BLaER1 (cell line): ENCODE measurements around the gene GOLGA6L6.
"Not testable (repeated sequence)": the region's sequence is repeated elsewhere in the genome, so short reads cannot be mapped to it uniquely, and the experiment has no call there.

Experiments used
- H3K27ac ChIP-seq: shearing (Covaris generic); formaldehyde crosslinking; 2 replicates; pipeline ENCODE4 v1.8.1; 2022
- H3K27me3 ChIP-seq: shearing (Covaris generic); formaldehyde crosslinking; 2 replicates; pipeline ENCODE4 v1.8.1; 2022
- H3K36me3 ChIP-seq: shearing (Covaris generic); formaldehyde crosslinking; 2 replicates; pipeline ENCODE4 v1.8.1; 2022
- H3K4me1 ChIP-seq: shearing (Covaris generic); formaldehyde crosslinking; 2 replicates; pipeline ENCODE4 v1.8.1; 2022
- H3K4me2 ChIP-seq: shearing (Covaris generic); formaldehyde crosslinking; 2 replicates; pipeline ENCODE4 v1.8.1; 2022
- H3K4me3 ChIP-seq: shearing (Covaris generic); formaldehyde crosslinking; 2 replicates; pipeline ENCODE4 v1.8.1; 2022
- H3K9ac ChIP-seq: shearing (Covaris generic); formaldehyde crosslinking; 2 replicates; pipeline ENCODE4 v1.8.1; 2022
- H3K9me3 ChIP-seq: shearing (Covaris generic); formaldehyde crosslinking; 2 replicates; pipeline ENCODE4 v1.8.1; 2022
- H4K20me1 ChIP-seq: shearing (Covaris generic); formaldehyde crosslinking; 2 replicates; pipeline ENCODE4 v1.8.1; 2022

GOLGA6L6 gene

GRCh38 chr15:20541700-20542099 is at the start of gene GOLGA6L6:
TSS of gene GOLGA6L6 (minus strand) at chr15:20541800. CDS start at chr15:20541709, 91 bp downstream.
- H3K27me3 ChIP-seq, H3K4me1 ChIP-seq: not testable (repeated sequence)

GRCh38 chr15:20590069-20590468 is 48.5 kb upstream of the GOLGA6L6 start:
- not testable (repeated sequence) for H3K27me3 ChIP-seq, H3K4me1 ChIP-seq, H3K36me3 ChIP-seq, H3K9ac ChIP-seq, H3K9me3 ChIP-seq, H3K4me3 ChIP-seq, H4K20me1 ChIP-seq, H3K27ac ChIP-seq, H3K4me2 ChIP-seq

More at GRCh38 chr15:20541700-20542099, at the start of gene GOLGA6L6:
- H3K36me3 ChIP-seq, H3K9ac ChIP-seq, H3K27ac ChIP-seq, H3K9me3 ChIP-seq, H3K4me2 ChIP-seq, H3K4me3 ChIP-seq, H4K20me1 ChIP-seq: not testable (repeated sequence)

- H3K27me3 ChIP-seq, H3K27ac ChIP-seq, H3K9me3 ChIP-seq, H3K36me3 ChIP-seq, H3K9ac ChIP-seq, H3K4me3 ChIP-seq, H4K20me1 ChIP-seq, H3K4me1 ChIP-seq, H3K4me2 ChIP-seq: not testable (repeated sequence)
These were observed 45.2 kb upstream of the GOLGA6L6 start for GRCh38 chr15:20586821-20587220.

- not testable (repeated sequence) for H3K4me1 ChIP-seq, H3K27me3 ChIP-seq, H3K4me3 ChIP-seq, H3K36me3 ChIP-seq, H3K27ac ChIP-seq, H3K9me3 ChIP-seq, H3K4me2 ChIP-seq, H3K9ac ChIP-seq, H4K20me1 ChIP-seq
These were observed 41.1 kb upstream of the GOLGA6L6 start for GRCh38 chr15:20582726-20583115.

GRCh38 chr15:20582109-20582725 is 40.6 kb upstream of the GOLGA6L6 start:
- not testable (repeated sequence) for H3K36me3 ChIP-seq, H4K20me1 ChIP-seq, H3K9ac ChIP-seq, H3K4me2 ChIP-seq, H3K27ac ChIP-seq, H3K27me3 ChIP-seq, H3K9me3 ChIP-seq, H3K4me1 ChIP-seq, H3K4me3 ChIP-seq

- H3K4me1 ChIP-seq, H3K36me3 ChIP-seq, H3K4me2 ChIP-seq, H3K9me3 ChIP-seq, H4K20me1 ChIP-seq, H3K27ac ChIP-seq, H3K4me3 ChIP-seq, H3K9ac ChIP-seq, H3K27me3 ChIP-seq: not testable (repeated sequence)
These were observed 39.9 kb upstream of the GOLGA6L6 start for GRCh38 chr15:20581261-20582108.

GRCh38 chr15:20579662-20580061 is 38.1 kb upstream of the GOLGA6L6 start:
- H3K4me1 ChIP-seq, H3K4me2 ChIP-seq, H3K9me3 ChIP-seq, H3K9ac ChIP-seq, H4K20me1 ChIP-seq, H3K27me3 ChIP-seq, H3K4me3 ChIP-seq, H3K27ac ChIP-seq, H3K36me3 ChIP-seq: not testable (repeated sequence)

GRCh38 chr15:20551289-20551688 is 9.7 kb upstream of the GOLGA6L6 start:
- not testable (repeated sequence) for H3K4me2 ChIP-seq, H3K4me3 ChIP-seq, H3K27ac ChIP-seq, H3K9ac ChIP-seq, H3K36me3 ChIP-seq, H3K4me1 ChIP-seq, H3K9me3 ChIP-seq, H4K20me1 ChIP-seq, H3K27me3 ChIP-seq

GRCh38 chr15:20505926-20506658 is 35.5 kb downstream of the GOLGA6L6 start:
- not testable (repeated sequence) for H3K9ac ChIP-seq, H4K20me1 ChIP-seq, H3K4me1 ChIP-seq, H3K4me2 ChIP-seq, H3K36me3 ChIP-seq, H3K9me3 ChIP-seq, H3K27ac ChIP-seq, H3K4me3 ChIP-seq, H3K27me3 ChIP-seq

- H3K4me2 ChIP-seq, H3K27me3 ChIP-seq, H3K9ac ChIP-seq, H3K4me1 ChIP-seq, H3K27ac ChIP-seq, H3K9me3 ChIP-seq, H3K36me3 ChIP-seq, H4K20me1 ChIP-seq, H3K4me3 ChIP-seq: not testable (repeated sequence)
These were observed 38.8 kb downstream of the GOLGA6L6 start for GRCh38 chr15:20502839-20503238.

GRCh38 chr15:20501512-20502222 is 39.9 kb downstream of the GOLGA6L6 start:
- H3K9ac ChIP-seq, H3K9me3 ChIP-seq: not testable (repeated sequence)

GRCh38 chr15:20497781-20498180 is 43.8 kb downstream of the GOLGA6L6 start:
- not testable (repeated sequence) for H3K4me2 ChIP-seq, H3K27me3 ChIP-seq, H4K20me1 ChIP-seq, H3K9me3 ChIP-seq, H3K36me3 ChIP-seq, H3K27ac ChIP-seq, H3K4me1 ChIP-seq, H3K9ac ChIP-seq, H3K4me3 ChIP-seq

More at GRCh38 chr15:20501512-20502222, 39.9 kb downstream of the GOLGA6L6 start:
- not testable (repeated sequence) for H3K4me2 ChIP-seq, H3K36me3 ChIP-seq, H3K4me3 ChIP-seq, H4K20me1 ChIP-seq, H3K27me3 ChIP-seq, H3K4me1 ChIP-seq, H3K27ac ChIP-seq

GRCh38 chr15:20493035-20493434 is 48.6 kb downstream of the GOLGA6L6 start:
- H3K27ac ChIP-seq, H3K9ac ChIP-seq, H3K4me3 ChIP-seq, H3K4me2 ChIP-seq, H3K9me3 ChIP-seq, H3K27me3 ChIP-seq, H3K4me1 ChIP-seq, H3K36me3 ChIP-seq, H4K20me1 ChIP-seq: not testable (repeated sequence)

GRCh38 chr15:20492598-20492997 is 49.0 kb downstream of the GOLGA6L6 start:
- H3K36me3 ChIP-seq, H3K9me3 ChIP-seq, H3K9ac ChIP-seq, H3K27me3 ChIP-seq, H3K4me3 ChIP-seq, H3K4me1 ChIP-seq, H4K20me1 ChIP-seq, H3K4me2 ChIP-seq, H3K27ac ChIP-seq: not testable (repeated sequence)
